SIG-M5 treated with dmso at 0.1 percent for 504 hours (cell line): ENCODE data around the gene CDV3.

Experiments
- DNase-seq: peaks from one replicate; lab custom pipeline; 2025; ENCODE audit not compliant: unreplicated experiment; lab: John Stamatoyannopoulos, UW

The CDV3 gene

GRCh38 chr3:133568294-133569014, 5.0 kb upstream of the CDV3 start:
- DNase-seq, result no peak

GRCh38 chr3:133570139-133570936, 3.1 kb upstream of the CDV3 start:
- DNase-seq, result no peak

GRCh38 chr3:133570937-133571320, 2.6 kb upstream of the CDV3 start:
- DNase-seq, result no peak

- no peak for DNase-seq
Observed at GRCh38 chr3:133572158-133573053, 1.1 kb upstream of the CDV3 start.

- no peak for DNase-seq
Observed at GRCh38 chr3:133573054-133573628, 345 bp upstream of the CDV3 start.

GRCh38 chr3:133574260-133574881, 885 bp downstream of the CDV3 start:
- DNase-seq, result no peak

- no peak for DNase-seq
Observed at GRCh38 chr3:133575086-133575485, 1.6 kb downstream of the CDV3 start.

GRCh38 chr3:133576169-133576568, 2.7 kb downstream of the CDV3 start:
- DNase-seq, result no peak

- no peak for DNase-seq
Observed at GRCh38 chr3:133578548-133579191, 5.2 kb downstream of the CDV3 start.

- DNase-seq, result no peak
Observed at GRCh38 chr3:133583396-133583795, 9.9 kb downstream of the CDV3 start.

- DNase-seq, result no peak
Observed at GRCh38 chr3:133588035-133588434, 14.5 kb downstream of the CDV3 start.

- no peak for DNase-seq
Observed at GRCh38 chr3:133588784-133589465, 15.4 kb downstream of the CDV3 start.

- DNase-seq, result no peak
Observed at GRCh38 chr3:133589503-133589902, 16.0 kb downstream of the CDV3 start.

GRCh38 chr3:133591271-133591742, 17.8 kb downstream of the CDV3 start:
- DNase-seq, result no peak

GRCh38 chr3:133592843-133593242, 19.4 kb downstream of the CDV3 start:
- no peak for DNase-seq

GRCh38 chr3:133593243-133593642, 19.8 kb downstream of the CDV3 start:
- no peak for DNase-seq

GRCh38 chr3:133595341-133595740, 21.9 kb downstream of the CDV3 start:
- DNase-seq, result no peak

- no peak for DNase-seq
Observed at GRCh38 chr3:133598405-133598804, 24.9 kb downstream of the CDV3 start.

- DNase-seq, result no peak
Observed at GRCh38 chr3:133599280-133599679, 25.8 kb downstream of the CDV3 start.
